Skeletal muscle tissue (tissue), 4 donors: ENCODE results near the gene NPPA. TPM values are rescaled to one million over a fixed set of nuclear protein-coding genes. Genes with fewer than 3 reads are reported as not detected.
A peak's percentile ranks its signal among the peaks of the same experiment; 100 is the strongest.

Experiments used
- H3K27ac ChIP-seq: one replicate; pipeline ENCODE4 v1.7.0; 2013; ENCODE audit warnings: mild to moderate bottlenecking, low read depth, low read length, inconsistent platforms
- H3K27me3 ChIP-seq, 3 donors: one replicate each; pipeline ENCODE4 v1.7.0; 2013; ENCODE audit warnings: low read length in 3 of 3; ENCODE audit not compliant: control insufficient read depth in 3 of 3, insufficient read depth in 3 of 3
- H3K36me3 ChIP-seq, 3 donors: one replicate each; pipeline ENCODE4 v1.7.0; 2013; ENCODE audit warnings: low read length in 3 of 3; ENCODE audit not compliant: control insufficient read depth in 3 of 3, insufficient read depth in 3 of 3
- H3K4me1 ChIP-seq, 3 donors: one replicate each; pipeline ENCODE4 v1.7.0; 2013; ENCODE audit warnings: low read length in 3 of 3, mild to moderate bottlenecking in 3 of 3; ENCODE audit not compliant: control insufficient read depth in 3 of 3, insufficient read depth in 3 of 3
- H3K4me3 ChIP-seq, 3 donors: one replicate each; pipeline ENCODE4 v1.7.0; 2013; ENCODE audit warnings: low read length in 3 of 3
- H3K9ac ChIP-seq, 3 donors: one replicate each; pipeline ENCODE4 v1.7.0; 2013; ENCODE audit warnings: low read length in 3 of 3, mild to moderate bottlenecking in 3 of 3, moderate library complexity in 2 of 3, low read depth in 1 of 3
- H3K9me3 ChIP-seq, 3 donors: one replicate each; pipeline ENCODE4 v1.7.0; 2013; ENCODE audit warnings: low read length in 3 of 3; ENCODE audit not compliant: control insufficient read depth in 3 of 3
- total RNA-seq: library from RNA; depleted of rRNA; stranded (reverse); fragments of >200 nt; gene quantifications from one replicate; pipeline ENCODE4 v1.2.3, GENCODE V29; 2014
- donor health status: Osteomylitis.

NPPA gene
- total RNA-seq, 1 donor from 2014 or later, result 4.2 TPM

- peak overlapping the region; percentile 86 to 99 (median 96) for H3K4me3 ChIP-seq
- peak overlapping the region; percentile 85 to 98 (median 92) for H3K9ac ChIP-seq
- peak overlapping the region; percentile 99 for H3K27ac ChIP-seq
- no peaks in the 10 kb centered on the region for H3K9me3 ChIP-seq
- peaks cover 28 to 38% (median 33%) of the 10 kb centered on the region in 3 donors for H3K36me3 ChIP-seq
- H3K27me3 ChIP-seq, result no peaks in the 10 kb centered on the region
- H3K4me1 ChIP-seq, result peaks cover 52 to 73% (median 62%) of the 10 kb centered on the region in 3 donors
Measured at GRCh38 chr1:11802973-11803885, 44.4 kb downstream of the NPPA start.

GRCh38 chr1:11802616-11802972 is 45.0 kb downstream of the NPPA start:
- peak overlapping the region; percentile 99 for H3K27ac ChIP-seq
- peak overlapping the region; percentile 86 to 99 (median 96) for H3K4me3 ChIP-seq
- no peaks in the 10 kb centered on the region for H3K27me3 ChIP-seq
- peaks cover 52 to 68% (median 60%) of the 10 kb centered on the region in 3 donors for H3K4me1 ChIP-seq
- H3K36me3 ChIP-seq, result peaks cover 26 to 41% (median 36%) of the 10 kb centered on the region in 3 donors
- H3K9ac ChIP-seq, result peak overlapping the region; percentile 85 to 98 (median 92)
- no peaks in the 10 kb centered on the region for H3K9me3 ChIP-seq

GRCh38 chr1:11800756-11801433 is 46.7 kb downstream of the NPPA start:
- H3K9me3 ChIP-seq, result no peaks in the 10 kb centered on the region
- no peaks in the 10 kb centered on the region for H3K27me3 ChIP-seq
- peak overlapping the region; percentile 99 for H3K27ac ChIP-seq
- H3K4me1 ChIP-seq, result peaks cover 48 to 66% (median 55%) of the 10 kb centered on the region in 3 donors
- peak overlapping the region in 2 of 3 donors; percentile 16 to 69 for H3K9ac ChIP-seq
- H3K4me3 ChIP-seq, result no peak overlapping the region
- peaks cover 29 to 46% (median 41%) of the 10 kb centered on the region in 3 donors for H3K36me3 ChIP-seq

GRCh38 chr1:11800391-11800755 is 47.2 kb downstream of the NPPA start:
- peaks cover 35 to 52% (median 46%) of the 10 kb centered on the region in 3 donors for H3K36me3 ChIP-seq
- H3K9ac ChIP-seq, result peak overlapping the region in 1 of 3 donors; percentile 16
- H3K27me3 ChIP-seq, result no peaks in the 10 kb centered on the region
- H3K4me3 ChIP-seq, result no peak overlapping the region
- H3K27ac ChIP-seq, result peak overlapping the region; percentile 99
- peaks cover 51 to 71% (median 60%) of the 10 kb centered on the region in 3 donors for H3K4me1 ChIP-seq
- H3K9me3 ChIP-seq, result no peaks in the 10 kb centered on the region

GRCh38 chr1:11799896-11800295 is 47.7 kb downstream of the NPPA start:
- Histone ChIP-seq H3K27ac (no peak overlapping the region), H3K9me3 (no peaks in the 10 kb centered on the region), H3K9ac (no peak overlapping the region), H3K4me1 (peaks cover 50 to 71% (median 60%) of the 10 kb centered on the region in 3 donors), H3K27me3 (no peaks in the 10 kb centered on the region), H3K4me3 (no peak overlapping the region), H3K36me3 (peaks cover 39 to 56% (median 51%) of the 10 kb centered on the region in 3 donors)

GRCh38 chr1:11799099-11799498 is 48.5 kb downstream of the NPPA start:
- no peaks in the 10 kb centered on the region for H3K27me3 ChIP-seq
- H3K9me3 ChIP-seq, result no peaks in the 10 kb centered on the region
- H3K9ac ChIP-seq, result peak overlapping the region in 1 of 3 donors; percentile 3
- peaks cover 47 to 64% (median 59%) of the 10 kb centered on the region in 3 donors for H3K36me3 ChIP-seq
- H3K4me3 ChIP-seq, result no peak overlapping the region
- H3K27ac ChIP-seq, result peak overlapping the region; percentile 30
- peaks cover 42 to 70% (median 53%) of the 10 kb centered on the region in 3 donors for H3K4me1 ChIP-seq

- H3K27ac ChIP-seq, result peak overlapping the region; percentile 60
- H3K36me3 ChIP-seq, result peaks cover 55 to 75% (median 66%) of the 10 kb centered on the region in 3 donors
- peaks cover 31 to 58% (median 41%) of the 10 kb centered on the region in 3 donors for H3K4me1 ChIP-seq
Measured at GRCh38 chr1:11797525-11798216, 49.9 kb downstream of the NPPA start.

GRCh38 chr1:11796036-11796828 is 51.4 kb downstream of the NPPA start:
- H3K4me3 ChIP-seq, result no peak overlapping the region
- no peaks in the 10 kb centered on the region for H3K9me3 ChIP-seq

More at GRCh38 chr1:11797525-11798216, 49.9 kb downstream of the NPPA start:
- Histone ChIP-seq H3K9ac (no peak overlapping the region), H3K9me3 (no peaks in the 10 kb centered on the region), H3K4me3 (no peak overlapping the region), H3K27me3 (no peaks in the 10 kb centered on the region)

More at GRCh38 chr1:11796036-11796828, 51.4 kb downstream of the NPPA start:
- H3K36me3 ChIP-seq, result peaks cover 60 to 78% (median 73%) of the 10 kb centered on the region in 3 donors
- H3K27ac ChIP-seq, result peak overlapping the region; percentile 58
- H3K27me3 ChIP-seq, result no peaks in the 10 kb centered on the region
- peak overlapping the region in 2 of 3 donors; percentile 40 to 57 for H3K9ac ChIP-seq
- peaks cover 36 to 58% (median 42%) of the 10 kb centered on the region in 3 donors for H3K4me1 ChIP-seq
